Keratinocyte (primary cell): ENCODE results near the gene IHH.

ENCODE experiments used
- CTCF ChIP-seq, 3 experiments: IDR thresholded peaks in 1 of 3; conservative IDR thresholded peaks in 1 of 3; optimal IDR thresholded peaks in 1 of 3; 2 replicates in 2 of 3; 3 replicates in 1 of 3; pipeline versions ENCODE3 to v1.5.1; 2011; ENCODE audit warnings: low read length in 3 of 3, mild to moderate bottlenecking in 3 of 3, moderate library complexity in 2 of 3, control low read depth in 1 of 3, inconsistent platforms in 1 of 3; ENCODE audit not compliant: insufficient read depth in 2 of 3; ENCODE audit errors: extremely low read depth in 1 of 3
- EZH2 ChIP-seq: IDR thresholded peaks from one replicate; pipeline ENCODE4 v1.6.1; 2012; ENCODE audit warnings: inconsistent platforms, mild to moderate bottlenecking, low read length, moderate library complexity

- TF ChIP-seq CTCF (optimal IDR thresholded peaks at IDR 0.05 in 1 of 3, IDR thresholded peaks at IDR 0.05 in 1 of 3, conservative IDR thresholded peaks at IDR 0.05 in 1 of 3; ENCODE audit: extremely low read depth in 1 of 3, insufficient read depth in 2 of 3, low read length in 3 of 3) (no peak), EZH2 (no peak)
Observed at GRCh38 chr2:219059375-219059724, 1.4 kb downstream of the IHH start.
